Endothelial cell (in vitro differentiated cells): ENCODE results near the gene ZNF598. TPM values are rescaled to one million over a fixed set of nuclear protein-coding genes. Genes with fewer than 3 reads are reported as not detected.

Experiments
- DNase-seq: peaks from one replicate; pipeline ENCODE4 v3.0.0; 2021; ENCODE audit warnings: low spot score
- H3K27ac Mint-ChIP-seq: one replicate; pipeline ENCODE4 v1.8.0; 2021; ENCODE audit warnings: mixed read lengths, inconsistent platforms; ENCODE audit not compliant: unreplicated experiment
- H3K27me3 Mint-ChIP-seq: one replicate; pipeline ENCODE4 v1.8.0; 2021; ENCODE audit warnings: mild to moderate bottlenecking, moderate library complexity, mixed read lengths, inconsistent platforms; ENCODE audit not compliant: unreplicated experiment
- H3K36me3 Mint-ChIP-seq: one replicate; pipeline ENCODE4 v1.8.0; 2021; ENCODE audit warnings: mild to moderate bottlenecking, low read depth, mixed read lengths, inconsistent platforms; ENCODE audit not compliant: unreplicated experiment
- H3K4me1 Mint-ChIP-seq: one replicate; pipeline ENCODE4 v1.8.0; 2021; ENCODE audit warnings: mild to moderate bottlenecking, mixed read lengths, inconsistent platforms; ENCODE audit not compliant: unreplicated experiment
- H3K4me3 Mint-ChIP-seq: one replicate; pipeline ENCODE4 v1.8.0; 2021; ENCODE audit warnings: mild to moderate bottlenecking, mixed read lengths, inconsistent platforms; ENCODE audit not compliant: unreplicated experiment
- H3K9me3 Mint-ChIP-seq: one replicate; pipeline ENCODE4 v1.8.0; 2021; ENCODE audit warnings: mixed read lengths, inconsistent platforms; ENCODE audit not compliant: unreplicated experiment
- total RNA-seq: library from RNA; stranded (reverse); fragmentation: NEBNext Ultra II Directional; extraction: Animal tissue kit (Norgen Biotek cat#: 25700); gene quantifications from one replicate; pipeline ENCODE4 v1.2.1, GENCODE V29; 2021; ENCODE audit not compliant: unreplicated experiment
- TF ChIP-seq, protein P1 (sequence below): fragments of 200-600 bp; sonication (generic); IDR thresholded peaks from one replicate; pipeline ENCODE4 v1.5.0; 2021; ENCODE audit warnings: antibody characterized with exemption; ENCODE audit not compliant: unreplicated experiment

The ZNF598 gene
- total RNA-seq, 1 donor from 2014 or later, result 34.4 TPM

DNA sequence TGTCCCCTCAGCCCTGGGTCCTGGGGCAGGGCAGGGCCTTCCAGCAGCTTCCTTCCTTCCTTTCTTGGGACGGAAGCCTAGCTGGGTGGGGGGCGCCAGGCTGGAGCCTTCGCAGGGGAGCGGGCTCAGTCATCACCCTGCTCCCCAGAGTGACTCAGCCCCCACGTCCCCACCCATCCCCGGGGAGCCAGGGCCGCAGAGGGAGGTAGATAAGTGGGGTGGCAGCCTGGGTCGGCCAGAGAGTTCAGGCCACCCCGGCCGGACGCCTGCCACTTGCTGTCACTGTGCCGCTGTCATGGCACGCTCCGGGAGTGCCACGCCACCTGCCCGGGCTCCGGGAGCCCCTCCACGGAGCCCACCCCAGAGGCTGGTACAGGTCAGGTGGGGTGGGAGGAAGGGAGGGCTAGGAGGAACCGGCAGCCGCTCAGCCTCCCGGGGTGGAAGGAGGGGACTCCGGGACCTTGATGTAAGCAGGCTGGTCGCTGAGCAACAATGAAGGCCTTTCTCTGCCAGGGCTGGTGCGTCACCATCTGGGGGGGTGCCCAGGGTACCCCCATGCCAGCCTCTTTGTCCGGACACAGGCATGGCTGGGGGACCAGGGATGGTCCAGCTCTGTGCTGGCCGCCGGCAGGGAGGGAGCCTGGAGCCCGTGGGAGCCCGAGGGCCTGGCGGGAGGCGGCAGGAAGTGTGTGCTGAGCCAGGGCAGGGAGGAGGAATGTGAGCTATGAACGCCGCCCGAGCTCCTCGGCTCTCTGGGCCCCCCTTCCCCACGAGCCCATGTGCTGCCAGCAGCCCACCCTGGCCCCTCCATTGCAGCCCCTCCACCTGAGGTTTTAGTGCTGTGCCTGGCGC is 23.7 kb upstream of the ZNF598 start:
- H3K27me3 Mint-ChIP-seq, result peaks cover 4% of the 10 kb centered on the region
- H3K9me3 Mint-ChIP-seq, result no peaks in the 10 kb centered on the region
- no peaks in the 10 kb centered on the region for H3K36me3 Mint-ChIP-seq
- TF ChIP-seq, protein P1, sequence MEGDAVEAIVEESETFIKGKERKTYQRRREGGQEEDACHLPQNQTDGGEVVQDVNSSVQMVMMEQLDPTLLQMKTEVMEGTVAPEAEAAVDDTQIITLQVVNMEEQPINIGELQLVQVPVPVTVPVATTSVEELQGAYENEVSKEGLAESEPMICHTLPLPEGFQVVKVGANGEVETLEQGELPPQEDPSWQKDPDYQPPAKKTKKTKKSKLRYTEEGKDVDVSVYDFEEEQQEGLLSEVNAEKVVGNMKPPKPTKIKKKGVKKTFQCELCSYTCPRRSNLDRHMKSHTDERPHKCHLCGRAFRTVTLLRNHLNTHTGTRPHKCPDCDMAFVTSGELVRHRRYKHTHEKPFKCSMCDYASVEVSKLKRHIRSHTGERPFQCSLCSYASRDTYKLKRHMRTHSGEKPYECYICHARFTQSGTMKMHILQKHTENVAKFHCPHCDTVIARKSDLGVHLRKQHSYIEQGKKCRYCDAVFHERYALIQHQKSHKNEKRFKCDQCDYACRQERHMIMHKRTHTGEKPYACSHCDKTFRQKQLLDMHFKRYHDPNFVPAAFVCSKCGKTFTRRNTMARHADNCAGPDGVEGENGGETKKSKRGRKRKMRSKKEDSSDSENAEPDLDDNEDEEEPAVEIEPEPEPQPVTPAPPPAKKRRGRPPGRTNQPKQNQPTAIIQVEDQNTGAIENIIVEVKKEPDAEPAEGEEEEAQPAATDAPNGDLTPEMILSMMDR, result no peak
- DNase-seq, result no peak
- no peak overlapping the region for H3K4me3 Mint-ChIP-seq
- no peak overlapping the region for H3K27ac Mint-ChIP-seq
- peaks cover 9% of the 10 kb centered on the region for H3K4me1 Mint-ChIP-seq

DNA sequence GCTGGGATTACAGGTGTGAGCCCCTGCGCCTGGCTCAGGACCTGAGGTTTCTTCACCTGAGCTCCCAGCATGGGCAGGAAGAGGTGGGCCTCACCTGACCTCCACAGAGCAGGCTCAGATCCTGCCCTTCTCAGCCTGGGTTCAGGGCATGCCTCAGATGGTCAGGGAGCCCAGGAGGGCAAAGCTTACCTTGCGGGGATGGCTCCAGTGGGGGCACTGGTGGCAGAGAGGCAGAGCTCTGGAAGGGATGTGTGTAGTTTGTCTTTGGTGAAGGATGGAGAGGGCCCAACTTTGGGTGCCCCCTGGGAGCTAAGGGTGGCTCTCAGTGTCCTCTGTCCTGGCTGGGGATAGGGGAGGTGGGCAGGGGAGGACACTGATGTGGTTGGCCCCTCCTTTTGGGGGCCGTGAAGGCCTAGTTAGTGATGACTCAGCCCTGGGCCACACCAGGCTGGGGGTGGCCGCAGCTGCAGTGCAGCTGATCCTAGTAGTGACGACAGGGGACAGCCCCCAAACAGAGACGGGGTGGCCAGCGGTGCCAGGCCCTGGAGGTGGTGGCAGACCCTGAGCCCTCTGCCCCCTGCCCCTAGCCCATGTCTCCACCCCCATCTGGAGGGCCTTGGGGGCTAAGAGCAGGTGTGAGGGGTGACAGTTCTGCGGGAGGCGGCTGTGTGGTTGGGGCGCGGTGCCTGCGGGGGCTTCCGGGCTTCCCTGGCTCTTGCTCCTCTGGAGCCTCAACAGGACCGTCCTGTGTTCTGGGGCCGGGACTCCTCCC is 22.9 kb upstream of the ZNF598 start:
- no peaks in the 10 kb centered on the region for H3K9me3 Mint-ChIP-seq
- TF ChIP-seq, protein P1, result no peak
- peaks cover 11% of the 10 kb centered on the region for H3K4me1 Mint-ChIP-seq
- DNase-seq, result no peak
- peak overlapping the region; percentile 31 for H3K4me3 Mint-ChIP-seq
- peaks cover 4% of the 10 kb centered on the region for H3K27me3 Mint-ChIP-seq
- H3K36me3 Mint-ChIP-seq, result no peaks in the 10 kb centered on the region
- H3K27ac Mint-ChIP-seq, result no peak overlapping the region

DNA sequence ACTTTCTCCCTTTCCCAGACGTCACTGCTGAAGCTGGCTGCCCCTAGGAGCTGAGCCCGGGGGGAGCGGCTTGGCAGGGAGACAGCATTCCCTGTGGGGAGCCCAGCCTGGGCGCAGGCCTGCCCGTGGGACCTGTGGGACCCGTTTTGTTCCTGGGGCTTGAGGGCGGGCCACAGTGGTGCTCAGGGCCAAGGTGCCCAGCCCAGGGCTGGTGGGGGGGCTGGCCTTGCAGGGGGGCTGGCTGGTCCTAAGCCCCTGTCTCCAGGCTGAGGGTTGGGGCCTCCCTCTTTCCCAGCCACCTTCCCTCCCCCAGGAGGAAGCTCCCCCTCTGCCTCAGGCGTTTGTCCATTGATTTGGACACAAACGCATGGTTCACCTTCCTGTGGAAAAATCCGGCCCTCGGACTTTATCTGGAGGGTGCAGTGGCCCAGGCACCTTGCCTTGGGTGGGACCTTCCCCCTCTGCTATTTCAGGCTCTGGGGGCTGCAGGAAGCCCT is 21.5 kb upstream of the ZNF598 start:
- Mint-ChIP-seq H3K9me3 (no peaks in the 10 kb centered on the region), H3K27ac (no peak overlapping the region), H3K36me3 (no peaks in the 10 kb centered on the region), H3K4me3 (no peak overlapping the region), H3K27me3 (peaks cover 6% of the 10 kb centered on the region), H3K4me1 (peaks cover 13% of the 10 kb centered on the region)
- DNase-seq, result no peak
- TF ChIP-seq, protein P1, result no peak

DNA sequence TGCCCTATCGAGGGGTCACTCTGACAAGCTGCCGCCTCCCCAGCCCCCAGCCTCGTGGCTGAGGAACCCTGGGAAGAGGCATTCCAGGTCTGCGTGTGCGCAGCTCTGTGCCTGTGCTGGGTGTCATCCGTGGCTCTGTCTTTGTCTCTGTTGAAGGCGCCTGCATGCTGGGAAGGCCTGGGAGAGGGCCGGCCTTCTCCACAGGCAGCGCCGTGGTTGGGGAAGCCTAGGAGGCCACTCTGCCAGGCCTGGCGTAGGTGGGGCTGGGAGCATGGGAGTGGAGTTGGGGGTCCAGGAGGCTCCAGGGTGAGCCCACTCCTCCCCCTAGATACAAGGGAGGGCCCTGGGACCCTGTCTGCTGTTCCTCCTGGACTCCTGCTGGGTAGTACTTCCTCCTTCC is 20.4 kb upstream of the ZNF598 start:
- Mint-ChIP-seq H3K9me3 (no peaks in the 10 kb centered on the region), H3K4me3 (no peak overlapping the region), H3K27ac (no peak overlapping the region), H3K36me3 (no peaks in the 10 kb centered on the region), H3K4me1 (peaks cover 13% of the 10 kb centered on the region), H3K27me3 (peaks cover 11% of the 10 kb centered on the region)
- TF ChIP-seq, protein P1, result no peak
- DNase-seq, result no peak
